Natural killer cell (primary cell): ENCODE data around the gene PSMD13. TPM values are rescaled to one million over a fixed set of nuclear protein-coding genes. Genes with fewer than 3 reads are reported as not detected.
A peak's percentile ranks its signal among the peaks of the same experiment; 100 is the strongest.

ENCODE experiments used
- ATAC-seq, 3 donors: fragments of 150-1000 bp in 2 of 3; fragments of 200-7000 bp in 1 of 3; cut with Tn5 transposase; 1 replicate in 1 of 3; 2 replicates in 2 of 3; pipeline ENCODE4 v1.10.0; 2021; ENCODE audit warnings: mild to moderate bottlenecking in 2 of 3, moderate library complexity in 2 of 3
- DNase-seq, 2 donors: peaks; one replicate each; pipeline versions ENCODE4 v3.0.0 to v3.0.0-alpha.2; 2013 to 2021; ENCODE audit warnings: mixed read lengths in 1 of 2
- H3K27ac ChIP-seq: one replicate; pipeline ENCODE4 v1.5.1; 2013; ENCODE audit warnings: mild to moderate bottlenecking, low read length
- H3K27me3 ChIP-seq: one replicate; pipeline ENCODE4 v1.6.1; 2013; ENCODE audit warnings: low read length; ENCODE audit not compliant: control insufficient read depth, insufficient read depth
- H3K36me3 ChIP-seq: one replicate; pipeline ENCODE4 v1.6.1; 2013; ENCODE audit warnings: low read length; ENCODE audit not compliant: control insufficient read depth, insufficient read depth
- H3K4me1 ChIP-seq: one replicate; pipeline ENCODE4 v1.6.1; 2013; ENCODE audit warnings: low read length; ENCODE audit not compliant: control insufficient read depth, insufficient read depth
- H3K4me3 ChIP-seq: one replicate; pipeline ENCODE4 v1.5.1; 2013; ENCODE audit warnings: low read length
- H3K9me3 ChIP-seq: one replicate; pipeline ENCODE4 v1.6.1; 2013; ENCODE audit warnings: low read length; ENCODE audit not compliant: control insufficient read depth, insufficient read depth
- H3K27ac Mint-ChIP-seq, 2 donors: one replicate each; pipeline ENCODE4 v1.8.0; 2022; ENCODE audit warnings: mild to moderate bottlenecking in 2 of 2, mixed read lengths in 2 of 2, moderate library complexity in 1 of 2
- H3K27me3 Mint-ChIP-seq, 2 donors: one replicate each; pipeline ENCODE4 v1.8.0; 2022; ENCODE audit warnings: low read depth in 2 of 2, mixed read lengths in 2 of 2
- H3K36me3 Mint-ChIP-seq: one replicate; pipeline ENCODE4 v1.8.0; 2022; ENCODE audit warnings: mixed read lengths
- H3K4me1 Mint-ChIP-seq, 2 donors: one replicate each; pipeline ENCODE4 v1.8.0; 2022; ENCODE audit warnings: mixed read lengths in 2 of 2
- H3K4me3 Mint-ChIP-seq: one replicate; pipeline ENCODE4 v1.8.0; 2022; ENCODE audit warnings: mild to moderate bottlenecking, moderate library complexity, mixed read lengths
- H3K9me3 Mint-ChIP-seq, 2 donors: one replicate each; pipeline ENCODE4 v1.8.0; 2022; ENCODE audit warnings: mixed read lengths in 2 of 2
- CTCF ChIP-seq: fragments of 200-600 bp; IDR thresholded peaks from one replicate; pipeline ENCODE4 v1.8.0; 2022; ENCODE audit warnings: antibody characterized with exemption
- WGBS: methylation state at CpG from one replicate; pipeline ENCODE4 v1.1.7; 2013; ENCODE audit warnings: missing lambda C conversion rate; ENCODE audit not compliant: insufficient coverage; 5-methylcytosine and 5-hydroxymethylcytosine counted together
- intact Hi-C: fragments of 100-400 bp; cut with micrococcal nuclease; formaldehyde crosslinking; loops from one replicate; pipeline ENCODE4 v1.14.2; 2022
- total RNA-seq, 4 donors: library from RNA; stranded (reverse); fragments of 120-200 nt in 1 of 4; gene quantifications; one replicate each; pipeline versions ENCODE4 v1.2.3 to v1.2.4, GENCODE V29; 2013 to 2022

The PSMD13 gene
- total RNA-seq, 3 donors from 2014 or later (not counting 1 experiment from before 2014, with no cell fraction given), result 94.6 to 111 (median 104) TPM

- Mint-ChIP-seq H3K4me3 (no peak overlapping the region), H3K4me1 (peaks cover 20 to 40% of the 10 kb centered on the region in 2 donors), H3K9me3 (no peaks in the 10 kb centered on the region), H3K27me3 (peaks cover 0 to 2% of the 10 kb centered on the region in 2 donors), H3K36me3 (no peaks in the 10 kb centered on the region), H3K27ac (peak overlapping the region; percentile 89 to 96)
- no peak for TF ChIP-seq CTCF
- WGBS, result 90% methylated on average over 18 of the region's 18 CpGs
- ATAC-seq, result no peak
- Histone ChIP-seq H3K27ac (peak overlapping the region; percentile 88), H3K4me3 (no peak overlapping the region), H3K36me3 (no peaks in the 10 kb centered on the region), H3K4me1 (peaks cover 39% of the 10 kb centered on the region), H3K27me3 (no peaks in the 10 kb centered on the region), H3K9me3 (no peaks in the 10 kb centered on the region)
- intact Hi-C loops, result no loop called here
- no peak for DNase-seq
Measured at GRCh38 chr11:270451-271318, 33.9 kb downstream of the PSMD13 start.

- intact Hi-C loops, result no loop called here
- Histone ChIP-seq H3K4me1 (peaks cover 39% of the 10 kb centered on the region), H3K4me3 (no peak overlapping the region), H3K27ac (no peak overlapping the region), H3K36me3 (no peaks in the 10 kb centered on the region), H3K27me3 (no peaks in the 10 kb centered on the region), H3K9me3 (no peaks in the 10 kb centered on the region)
- no peak overlapping the region for H3K4me3 Mint-ChIP-seq
- WGBS, result 97% methylated on average over 8 of the region's 8 CpGs
- no peaks in the 10 kb centered on the region for H3K36me3 Mint-ChIP-seq
- no peak for TF ChIP-seq CTCF
- peaks cover 0 to 2% of the 10 kb centered on the region in 2 donors for H3K27me3 Mint-ChIP-seq
- DNase-seq (no peak), ATAC-seq (no peak)
- peaks cover 20 to 40% of the 10 kb centered on the region in 2 donors for H3K4me1 Mint-ChIP-seq
- H3K27ac Mint-ChIP-seq, result peak overlapping the region in 1 of 2 donors; percentile 47
- no peaks in the 10 kb centered on the region for H3K9me3 Mint-ChIP-seq
Measured at GRCh38 chr11:271319-271715, 34.5 kb downstream of the PSMD13 start.

GRCh38 chr11:272195-272930, 35.6 kb downstream of the PSMD13 start:
- H3K36me3 ChIP-seq, result no peaks in the 10 kb centered on the region
- H3K27ac ChIP-seq, result no peak overlapping the region
- TF ChIP-seq CTCF, result no peak
- peaks cover 20 to 41% of the 10 kb centered on the region in 2 donors for H3K4me1 Mint-ChIP-seq
- H3K9me3 ChIP-seq, result no peaks in the 10 kb centered on the region
- no peak overlapping the region for H3K4me3 ChIP-seq
- ATAC-seq (no peak), DNase-seq (no peak)
- H3K4me3 Mint-ChIP-seq, result no peak overlapping the region
- intact Hi-C loops, result no loop called here
- no peaks in the 10 kb centered on the region for H3K9me3 Mint-ChIP-seq
- peaks cover 0 to 4% of the 10 kb centered on the region in 2 donors for H3K27me3 Mint-ChIP-seq
- H3K27ac Mint-ChIP-seq, result peak overlapping the region in 1 of 2 donors; percentile 47
- H3K36me3 Mint-ChIP-seq, result no peaks in the 10 kb centered on the region
- WGBS, result 91% methylated on average over 22 of the region's 22 CpGs
- H3K4me1 ChIP-seq, result peaks cover 35% of the 10 kb centered on the region
- H3K27me3 ChIP-seq, result no peaks in the 10 kb centered on the region
